NCI-H526 (cell line): ENCODE measurements around the gene SRRM4.
"Not testable (repeated sequence)": the region's sequence is repeated elsewhere in the genome, so short reads cannot be mapped to it uniquely, and the experiment has no call there.

ENCODE experiments used
- DNase-seq, 2 experiments: peaks; one replicate each; lab custom pipeline; 2025; lab: John Stamatoyannopoulos, UW

The SRRM4 gene

DNA sequence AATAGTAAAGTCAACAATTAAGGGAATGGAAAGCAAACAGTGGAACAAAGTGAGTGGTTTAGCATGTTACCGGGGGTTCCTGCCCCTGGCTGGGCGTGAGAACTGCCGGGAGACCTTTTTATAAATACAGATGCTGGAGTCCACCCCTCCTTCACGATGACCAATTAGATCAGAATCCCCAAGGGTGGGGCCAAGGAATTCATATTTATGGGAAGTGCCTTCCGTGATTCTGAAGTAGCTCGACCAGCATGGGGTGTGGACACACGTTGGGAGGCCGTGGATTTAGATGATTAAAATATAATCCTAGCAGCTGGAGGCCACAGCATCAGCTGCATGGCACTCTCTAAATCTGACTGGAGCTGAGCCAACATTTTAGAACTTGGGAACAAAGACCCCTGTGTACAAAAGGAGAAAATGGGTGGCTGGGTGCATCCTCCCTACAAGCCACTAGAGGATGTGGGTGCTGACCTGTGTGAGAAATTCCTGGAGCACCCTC lies 87.9 kb downstream of the SRRM4 start:
- no peak for DNase-seq

DNA sequence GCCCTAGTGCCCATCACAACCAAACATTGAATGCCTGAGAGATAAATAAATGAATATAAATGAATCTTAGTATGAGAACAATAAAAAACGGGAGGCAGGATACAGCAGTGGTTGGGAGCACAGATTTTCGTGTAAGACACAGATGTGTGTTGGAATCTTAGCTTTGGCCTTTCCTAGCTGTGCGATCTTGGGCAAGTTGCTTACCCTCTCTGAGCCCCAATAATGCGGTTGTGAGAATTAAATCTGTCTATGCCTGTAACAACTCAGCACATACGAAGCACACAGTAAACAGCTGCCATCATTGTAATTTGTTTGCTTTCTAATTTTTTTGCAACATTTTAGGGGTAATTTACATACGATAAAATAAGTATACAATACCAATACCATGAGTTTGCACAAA lies 89.8 kb downstream of the SRRM4 start:
- no peak for DNase-seq

DNA sequence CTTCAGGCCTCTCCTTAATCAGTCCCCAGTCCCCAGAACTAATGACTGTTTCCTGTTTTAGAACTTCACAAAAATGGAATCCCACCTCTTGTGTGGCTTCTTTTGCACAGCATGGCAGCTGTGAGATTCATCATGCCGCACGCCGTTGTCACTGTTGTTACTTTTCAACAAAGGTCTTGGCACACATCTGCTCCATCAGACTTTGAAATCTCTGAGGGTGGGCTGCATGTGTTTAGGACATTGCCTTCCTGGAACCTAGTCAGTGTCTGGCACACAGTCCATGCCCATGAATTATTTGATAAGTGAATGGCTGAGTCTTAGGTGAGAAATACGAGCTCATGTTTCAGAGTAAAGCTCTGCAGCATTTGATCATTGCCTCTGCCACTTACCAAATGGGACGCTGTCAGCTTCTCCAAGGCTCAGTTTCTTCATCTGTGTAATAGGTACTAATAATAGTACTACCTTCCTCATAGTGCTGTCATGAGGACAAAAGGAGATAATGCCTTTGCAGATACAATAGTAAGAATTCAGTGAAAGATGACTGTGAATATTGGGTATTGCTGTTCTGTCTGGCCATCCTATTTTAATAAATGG lies 90.4 kb downstream of the SRRM4 start:
- DNase-seq, result no peak

DNA sequence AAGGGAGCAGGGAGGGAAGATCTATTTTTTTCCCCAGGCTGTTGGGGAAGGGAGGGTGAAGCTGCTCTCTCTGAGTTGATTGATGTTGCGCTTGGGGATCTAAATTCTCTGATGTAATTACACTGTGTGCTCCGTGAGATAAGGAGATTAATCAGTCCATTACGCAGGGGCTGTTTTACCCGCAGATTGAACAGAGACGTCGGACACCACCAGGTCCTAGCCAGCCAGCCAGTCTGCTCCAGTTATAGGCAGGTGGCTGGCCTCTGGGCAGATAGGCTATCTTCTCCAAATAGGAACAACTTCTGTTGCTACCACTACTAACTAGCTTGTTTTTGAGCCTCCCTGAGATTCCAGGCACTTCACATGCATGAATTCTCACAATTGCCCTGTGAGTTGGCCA lies 91.1 kb downstream of the SRRM4 start:
- no peak for DNase-seq

DNA sequence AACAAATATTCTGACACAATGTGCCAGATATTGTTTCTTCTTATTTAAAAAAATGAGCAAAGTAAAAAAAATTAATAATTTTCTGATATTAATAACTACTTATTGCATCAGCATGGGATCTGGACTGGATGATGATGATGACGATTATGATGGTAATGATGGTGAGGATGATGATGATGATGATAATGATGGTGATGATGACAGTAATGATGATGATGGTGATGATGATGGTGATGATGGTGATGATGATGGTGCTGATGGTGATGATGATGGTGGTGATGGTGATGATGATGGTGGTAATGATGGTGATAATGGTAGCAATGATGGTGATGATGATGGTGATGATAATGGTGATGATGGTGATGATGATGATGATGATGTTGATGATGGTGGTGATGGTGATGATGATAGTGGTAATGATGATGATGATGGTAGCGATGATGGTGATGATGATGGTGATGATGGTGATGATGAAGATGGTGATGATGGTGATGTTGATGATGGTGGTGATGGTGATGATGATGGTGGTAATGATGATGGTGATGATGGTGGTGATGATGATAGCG lies 94.0 kb downstream of the SRRM4 start:
- no peak for DNase-seq

DNA sequence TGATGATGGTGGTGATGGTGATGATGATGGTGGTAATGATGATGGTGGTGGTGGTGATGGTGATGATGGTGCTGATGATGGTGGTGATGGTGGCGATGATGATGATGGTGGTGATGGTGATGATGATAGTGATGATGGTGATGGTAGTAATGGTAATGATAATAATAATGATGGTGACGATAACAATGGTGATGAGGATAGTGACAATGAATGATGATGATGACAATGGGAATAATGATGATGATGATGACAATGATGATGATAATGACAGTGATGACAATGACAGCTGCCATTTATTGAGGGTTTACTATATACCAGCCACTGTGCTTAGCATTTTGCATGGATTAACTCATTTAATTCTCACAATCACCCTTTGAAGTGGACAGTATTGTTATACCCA lies 94.6 kb downstream of the SRRM4 start:
- no peak for DNase-seq

DNA sequence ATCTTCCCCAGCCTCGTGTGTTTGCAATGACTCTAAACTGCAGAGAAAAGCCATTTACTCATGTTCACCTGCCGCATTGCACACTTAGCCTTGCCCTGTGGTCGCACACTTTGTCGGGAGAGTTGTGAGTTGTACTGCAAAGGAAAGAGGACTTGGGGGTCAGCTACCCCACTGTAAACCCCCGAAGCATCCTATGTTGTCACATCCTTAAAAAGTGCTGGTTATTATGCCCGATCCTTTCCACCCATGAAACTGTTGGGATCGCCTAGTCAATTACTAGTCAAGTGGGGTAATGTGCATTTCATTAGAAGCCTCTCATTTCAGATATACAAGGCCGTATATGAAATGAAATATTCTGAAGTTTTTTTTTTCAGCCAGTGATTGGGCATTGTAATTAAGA lies 98.2 kb downstream of the SRRM4 start:
- DNase-seq, result no peak

DNA sequence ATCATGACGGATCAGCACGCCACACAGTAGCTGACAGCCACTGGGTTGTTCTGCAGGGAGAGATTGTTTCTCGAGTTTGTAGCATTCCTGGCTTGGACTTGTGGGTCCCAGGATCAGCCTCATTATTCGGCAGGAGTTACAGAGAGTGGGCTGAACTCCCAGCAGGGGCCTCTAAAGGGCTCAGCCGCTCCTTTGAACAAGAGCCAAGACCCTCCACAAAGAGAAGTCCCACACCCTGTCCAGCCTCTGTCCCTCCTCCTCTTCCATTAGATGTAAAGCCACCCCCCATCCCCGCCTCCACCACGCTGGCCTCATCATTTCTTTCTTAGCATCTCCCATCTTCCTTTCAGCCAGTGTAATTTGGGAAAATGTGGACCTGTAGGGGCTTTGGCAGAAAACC lies 100.7 kb downstream of the SRRM4 start:
- DNase-seq, result no peak

DNA sequence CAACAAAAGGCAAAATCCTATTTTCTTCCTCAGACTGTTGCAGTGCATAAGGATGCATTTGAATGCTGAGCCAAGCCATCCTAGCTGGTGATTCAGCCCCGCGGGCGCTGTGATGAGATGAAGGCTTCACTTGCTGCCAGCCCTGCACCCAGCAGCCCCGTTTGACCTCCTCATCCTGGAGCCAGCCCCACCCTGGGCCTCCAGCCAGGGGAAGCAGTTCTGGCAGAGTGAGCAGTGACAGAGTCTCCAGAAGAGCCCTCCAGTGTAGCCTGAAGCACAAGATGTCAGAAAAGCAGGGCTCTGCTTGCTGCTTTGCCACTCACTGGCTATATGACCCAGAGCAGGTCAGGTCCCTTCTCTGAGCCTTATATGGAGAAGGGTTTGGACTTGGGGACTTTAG lies 101.2 kb downstream of the SRRM4 start:
- DNase-seq, result no peak

DNA sequence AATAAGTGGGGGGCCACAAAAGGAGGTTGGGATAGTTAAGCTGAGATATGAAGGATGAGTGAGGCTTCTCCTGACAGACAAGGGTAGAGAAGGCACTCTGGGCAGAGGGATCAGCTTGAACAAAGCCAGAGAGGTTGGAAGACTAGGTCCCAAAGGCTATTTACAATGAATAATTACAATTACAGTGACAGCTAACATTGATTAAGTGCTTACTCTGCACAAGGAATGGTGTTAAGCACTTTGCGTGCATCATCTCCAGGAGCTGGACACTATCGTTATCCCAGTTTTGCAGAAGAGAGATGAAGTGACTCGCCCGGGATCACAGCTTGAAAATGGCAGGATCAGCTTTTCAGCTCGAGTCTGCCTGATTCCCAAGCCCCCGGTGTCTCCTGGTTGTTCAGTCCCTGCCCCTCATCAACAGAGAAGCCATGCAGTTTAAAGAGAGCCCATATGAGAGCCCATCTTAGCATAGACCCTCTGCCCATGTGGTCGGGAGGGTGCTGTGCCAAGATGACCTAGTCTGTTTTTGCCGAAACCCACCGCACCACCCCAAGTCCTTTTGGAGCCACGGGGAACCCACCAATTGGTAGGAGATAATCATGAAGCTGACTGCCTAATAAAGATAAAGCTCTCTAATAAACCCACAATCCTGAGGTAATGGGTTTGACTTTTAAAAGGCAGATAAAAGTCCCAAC lies 107.5 kb downstream of the SRRM4 start:
- no peak for DNase-seq

DNA sequence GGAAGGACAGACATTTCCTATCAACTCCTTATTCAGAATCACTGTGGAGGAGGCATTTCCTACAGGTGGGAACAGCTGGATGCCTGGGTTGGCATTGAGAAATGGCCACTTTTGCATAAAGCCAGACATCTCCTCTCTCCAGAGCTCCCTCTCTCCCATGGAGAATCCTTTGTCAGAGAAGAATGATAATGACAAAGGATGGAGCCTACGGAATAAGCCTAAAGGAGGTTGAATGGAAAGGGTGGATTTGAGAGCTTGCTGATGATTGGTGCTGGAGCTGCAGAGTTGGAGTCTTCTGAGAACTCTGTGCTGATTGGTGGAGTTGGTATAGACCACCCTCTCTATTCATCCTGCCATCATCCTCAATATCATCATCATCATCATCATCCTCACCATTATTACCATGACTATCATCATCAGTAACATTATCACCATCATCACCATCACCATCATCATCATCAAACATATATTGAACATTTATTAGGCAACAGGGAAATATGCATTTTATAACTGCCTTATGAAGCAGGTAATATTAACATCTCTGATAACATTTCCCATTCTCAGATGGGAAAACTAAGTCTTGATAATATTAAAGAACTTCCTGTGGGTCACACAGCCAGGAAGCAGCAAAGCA lies 108.2 kb downstream of the SRRM4 start:
- DNase-seq, result no peak

DNA sequence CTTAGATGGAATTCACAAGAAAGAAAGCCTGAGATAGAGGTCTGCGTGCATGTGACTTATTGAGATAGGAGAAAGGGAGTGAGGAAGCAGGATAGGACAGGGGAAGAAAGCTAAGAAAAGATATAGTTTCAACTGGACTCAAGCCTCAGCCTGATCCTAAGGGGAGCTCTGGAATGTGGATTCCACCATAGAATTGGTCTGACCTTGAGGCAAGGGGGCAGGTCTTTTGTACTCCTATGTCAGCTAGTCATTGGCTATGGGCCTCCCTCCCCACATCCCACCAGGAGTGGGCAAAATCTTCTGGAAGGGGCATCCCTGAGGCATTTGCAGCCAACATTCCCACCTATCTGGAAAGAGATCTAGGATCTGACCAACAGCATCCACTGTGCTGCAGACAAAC lies 108.9 kb downstream of the SRRM4 start:
- DNase-seq, result no peak

DNA sequence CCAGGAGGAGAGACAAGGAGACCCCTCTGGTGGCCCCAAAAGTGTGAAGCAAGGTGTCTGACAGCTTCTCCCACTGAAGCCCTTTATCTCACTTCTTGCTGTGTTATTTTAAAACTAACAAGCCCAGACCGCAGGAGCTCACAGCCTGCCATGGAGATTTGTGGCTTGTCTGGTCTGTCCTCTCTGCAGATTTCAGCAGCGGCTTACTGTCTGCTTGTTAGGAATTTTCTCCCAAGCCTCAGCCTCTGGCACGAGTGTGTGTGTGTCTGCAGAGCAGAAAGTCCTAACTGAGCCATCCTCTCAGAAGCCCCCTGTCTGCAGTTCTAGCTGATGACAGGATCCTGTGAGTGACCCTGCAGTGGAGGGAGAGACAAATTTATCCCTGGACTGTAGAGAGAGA lies 109.5 kb downstream of the SRRM4 start:
- DNase-seq, result no peak

DNA sequence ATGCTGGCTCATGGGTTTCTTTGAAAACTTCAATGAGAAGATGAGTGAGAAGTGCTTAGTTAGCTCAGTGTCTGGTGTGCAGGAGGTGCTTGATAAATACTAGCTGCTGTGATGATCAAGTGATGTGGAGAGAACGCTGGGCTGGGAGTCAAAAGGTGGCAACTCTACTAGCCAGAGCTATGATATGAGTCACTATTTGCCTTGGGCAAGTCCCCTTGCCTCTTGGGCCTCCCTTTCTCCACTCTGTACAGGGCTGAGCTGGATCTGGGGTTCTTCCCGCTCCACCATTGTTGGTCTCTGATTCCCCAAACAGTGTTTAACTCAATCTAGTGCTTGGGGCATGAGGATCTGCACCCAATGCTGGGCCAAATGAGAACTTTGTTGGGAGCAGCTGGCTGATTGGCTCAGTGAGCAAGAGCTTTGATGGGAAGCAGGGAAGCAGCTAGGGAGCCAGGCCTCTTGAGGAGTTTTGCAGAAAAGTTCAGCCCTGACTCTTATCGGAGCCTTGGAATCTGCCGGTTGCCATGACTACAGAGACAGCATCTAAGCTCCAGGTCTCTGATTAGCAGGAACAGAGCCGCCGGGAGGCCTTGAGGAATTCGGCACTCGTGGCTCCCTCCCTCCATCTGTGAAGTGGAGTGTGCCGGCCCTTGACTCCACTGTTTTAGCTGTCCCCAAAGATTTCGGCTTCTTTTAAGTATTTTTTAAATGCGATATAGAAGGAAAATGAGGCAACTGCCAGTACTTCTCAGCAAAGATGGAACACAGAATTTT lies 115.3 kb downstream of the SRRM4 start:
- DNase-seq, result no peak

DNA sequence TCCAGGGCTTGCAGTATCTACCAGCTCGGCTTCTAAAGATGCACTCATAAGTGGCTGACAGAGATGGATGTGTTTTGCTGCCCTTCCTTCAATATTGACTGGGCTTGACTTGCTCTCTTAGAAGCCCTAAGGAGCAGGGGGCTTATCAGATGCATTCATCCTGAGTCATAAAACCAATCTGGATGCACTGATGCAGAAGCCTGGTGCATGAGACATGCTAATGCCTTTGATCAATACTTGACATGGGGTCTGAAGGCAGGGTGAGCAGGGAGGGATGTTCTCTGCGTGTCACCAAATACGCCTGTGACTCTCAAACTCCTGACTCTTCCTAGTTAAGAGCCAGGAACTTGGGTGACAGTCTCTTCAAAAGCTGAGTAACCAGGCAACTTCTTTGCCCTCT lies 119.6 kb downstream of the SRRM4 start:
- no peak for DNase-seq

DNA sequence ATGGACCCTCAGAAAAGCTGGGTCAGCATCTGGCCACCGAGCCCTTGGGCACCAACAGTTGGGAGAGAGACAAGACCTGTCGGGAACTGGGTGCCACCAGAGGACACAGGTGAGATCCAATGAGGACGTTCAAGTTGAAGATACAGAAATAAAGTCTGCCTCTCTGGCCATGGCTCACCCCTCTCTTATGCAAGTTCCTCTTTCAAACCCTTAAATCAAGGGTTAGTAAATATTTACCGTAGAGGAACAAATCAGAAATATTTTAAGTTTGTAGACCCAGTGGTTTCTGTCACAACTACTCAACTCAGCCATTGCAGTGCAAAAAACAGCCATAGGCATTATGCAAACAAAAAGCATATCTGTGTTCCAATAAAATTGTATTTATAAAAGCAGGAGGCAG lies 120.9 kb downstream of the SRRM4 start:
- DNase-seq, result no peak

DNA sequence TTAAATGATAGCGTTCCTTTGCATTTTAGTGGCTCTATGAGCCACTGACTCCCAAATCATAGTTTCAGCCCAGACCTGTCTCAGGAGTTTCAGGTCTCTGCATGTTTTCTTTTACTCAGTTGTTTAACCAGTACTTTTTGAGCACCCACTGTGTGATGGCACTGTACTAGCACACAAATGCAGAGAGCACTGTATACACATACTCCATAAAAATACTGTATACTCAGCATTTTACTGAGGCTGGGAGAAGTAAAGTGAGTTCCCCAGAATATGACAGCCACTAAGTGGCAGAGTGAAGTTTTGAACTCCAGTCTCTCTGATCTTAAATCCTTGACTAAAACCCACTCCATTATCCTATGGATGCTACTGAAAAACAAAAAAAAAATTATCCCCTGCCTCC lies 121.4 kb downstream of the SRRM4 start:
- no peak for DNase-seq

DNA sequence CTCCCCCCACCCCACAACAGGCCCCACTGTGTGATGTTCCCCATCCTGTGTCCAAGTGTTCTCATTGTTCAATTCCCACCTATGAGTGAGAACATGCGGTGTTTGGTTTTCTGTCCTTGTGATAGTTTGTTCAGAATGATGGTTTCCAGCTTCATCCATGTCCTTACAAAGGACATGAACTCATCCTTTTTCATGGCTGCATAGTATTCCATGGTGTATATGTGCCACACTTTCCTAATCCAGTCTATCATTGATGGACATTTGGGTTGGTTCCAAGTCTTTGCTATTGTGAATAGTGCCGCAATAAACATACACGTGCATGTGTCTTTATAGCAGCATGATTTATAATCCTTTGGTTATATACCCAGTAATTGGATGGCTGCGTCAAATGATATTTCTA lies 123.6 kb downstream of the SRRM4 start:
- DNase-seq, result not testable (repeated sequence)

DNA sequence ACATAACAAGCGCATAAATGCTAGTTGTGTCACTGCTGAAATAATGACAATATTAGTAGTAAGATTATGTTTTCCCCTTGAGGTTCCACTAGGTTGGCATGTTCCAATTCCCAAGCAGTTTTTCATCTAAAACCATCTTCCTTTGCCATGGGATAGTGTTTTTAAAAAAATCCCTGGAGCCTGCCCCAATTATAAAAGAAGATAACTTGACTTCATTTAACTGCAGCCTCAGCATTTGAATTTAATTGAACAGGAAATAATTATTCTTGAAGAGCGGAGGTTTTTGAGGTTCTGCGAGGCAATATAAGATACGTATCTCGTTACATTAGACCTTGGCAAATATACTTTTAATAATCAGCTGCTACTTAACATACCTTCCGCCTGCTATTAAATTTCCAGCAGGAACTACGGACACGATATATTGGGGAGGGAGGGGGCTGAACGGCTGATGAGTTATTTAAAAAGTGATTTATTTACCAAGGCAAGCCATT lies 132.2 kb downstream of the SRRM4 start:
- no peak for DNase-seq

DNA sequence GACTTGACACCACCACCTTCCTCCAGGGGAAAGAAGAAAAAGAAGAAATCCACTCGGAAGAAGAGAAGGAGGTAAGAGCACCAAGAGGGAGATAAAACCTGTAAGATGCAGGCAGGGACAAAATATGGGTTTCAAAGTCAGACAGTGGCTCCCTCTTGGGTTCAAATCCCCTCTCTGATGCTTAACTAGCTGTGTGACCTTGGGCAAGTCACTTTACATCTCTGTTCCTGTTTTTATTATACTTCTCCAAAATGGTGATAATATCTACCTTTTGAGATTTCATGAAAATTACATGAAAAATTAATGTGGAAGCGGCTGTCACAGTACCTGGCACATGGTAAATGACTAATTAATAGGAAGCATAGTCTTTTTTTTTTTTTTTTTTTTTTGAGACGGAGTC lies 133.0 kb downstream of the SRRM4 start:
- no peak for DNase-seq

DNA sequence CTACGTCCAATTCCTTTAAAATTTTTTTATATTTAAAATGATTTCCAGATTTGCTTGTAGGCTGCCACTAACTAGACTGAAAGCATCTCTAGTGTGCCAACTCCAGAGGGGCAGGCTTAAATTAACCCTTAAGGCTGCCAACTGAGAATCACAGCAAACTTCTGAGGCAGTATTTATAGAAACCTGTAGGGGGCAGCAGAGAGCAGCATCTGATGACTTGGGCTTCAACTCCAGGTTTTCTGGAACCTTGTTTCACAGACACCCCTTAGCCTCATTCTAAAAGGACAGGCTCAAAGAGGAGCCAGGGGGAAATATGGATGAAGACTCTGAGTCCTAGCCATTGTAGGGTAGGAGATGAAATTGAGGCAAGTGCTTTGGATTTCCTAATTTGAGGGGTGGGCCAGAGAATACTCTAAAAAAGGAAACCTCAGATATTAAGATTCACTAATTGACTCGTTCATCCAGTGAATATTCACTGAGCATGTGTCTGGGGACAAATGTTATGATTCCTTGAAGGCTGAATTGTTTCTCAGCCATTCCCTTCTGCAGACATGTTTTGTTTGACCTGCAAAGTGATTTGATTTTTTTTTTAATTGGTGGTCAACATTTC lies 134.1 kb downstream of the SRRM4 start:
- DNase-seq, result peak; percentile 35 to 71

DNA sequence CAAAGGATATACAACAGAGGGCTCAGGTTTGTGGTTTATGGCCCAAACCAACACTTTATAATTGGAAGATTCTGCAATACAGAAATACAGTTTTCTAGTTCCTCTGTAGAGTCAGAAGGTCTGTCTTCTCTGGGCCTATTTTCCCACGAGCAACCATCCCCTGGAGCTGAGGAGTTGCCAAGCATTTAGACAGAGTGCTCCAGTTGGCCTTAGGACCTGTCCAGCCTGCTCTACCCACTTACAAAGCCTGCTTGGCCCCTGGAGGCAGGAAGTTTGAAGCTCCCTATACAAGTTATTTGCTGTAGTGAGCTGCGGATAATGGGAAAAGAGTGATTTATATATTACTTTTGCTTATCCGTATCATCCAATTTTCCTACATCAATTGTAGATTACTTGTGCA lies 136.6 kb downstream of the SRRM4 start:
- DNase-seq, result no peak
